SKM-1 treated with dmso at 0.1 percent for 144 hours (cell line): ENCODE measurements around the gene AARS2.

ENCODE experiments used
- DNase-seq: peaks from one replicate; lab custom pipeline; 2025; ENCODE audit not compliant: unreplicated experiment; lab: John Stamatoyannopoulos, UW

Gene AARS2

GRCh38 chr6:44251576-44252524 is 61.3 kb downstream of the AARS2 start:
- DNase-seq = no peak

GRCh38 chr6:44250718-44251123 is 62.4 kb downstream of the AARS2 start:
- no peak for DNase-seq

- no peak for DNase-seq
These were observed 63.0 kb downstream of the AARS2 start for GRCh38 chr6:44250067-44250717.
